Esophagus squamous epithelium (tissue), 5 donors: ENCODE measurements around the gene CSAD. TPM values are rescaled to one million over a fixed set of nuclear protein-coding genes. Genes with fewer than 3 reads are reported as not detected.

Source experiments
- DNase-seq: peaks from one replicate; lab custom pipeline; 2025; lab: John Stamatoyannopoulos, UW
- H3K27ac ChIP-seq, 4 donors: fragments of 200-600 bp; sonication (generic); one replicate each; pipeline ENCODE4 v1.5.1; 2016 to 2019; ENCODE audit warnings: mild to moderate bottlenecking in 1 of 4
- H3K27me3 ChIP-seq, 4 donors: fragments of 200-600 bp; sonication (generic); 1 replicate in 3 of 4; 2 replicates in 1 of 4; pipeline versions ENCODE4 v1.5.1 to v1.6.0; 2017 to 2021; ENCODE audit warnings: antibody characterized with exemption in 1 of 4
- H3K36me3 ChIP-seq, 3 donors: fragments of 200-600 bp; sonication (generic); one replicate each; pipeline ENCODE4 v1.5.1; 2016 to 2019
- H3K4me1 ChIP-seq, 3 donors: fragments of 200-600 bp; sonication (generic); one replicate each; pipeline ENCODE4 v1.5.1; 2017 to 2019
- H3K4me3 ChIP-seq, 4 donors: fragments of 200-600 bp; sonication (generic); 1 replicate in 3 of 4; 2 replicates in 1 of 4; pipeline ENCODE4 v1.5.1; 2016 to 2019; ENCODE audit warnings: mild to moderate bottlenecking in 2 of 4, moderate library complexity in 1 of 4
- H3K9me3 ChIP-seq, 3 donors: fragments of 200-600 bp; sonication (generic); one replicate each; pipeline ENCODE4 v1.5.1; 2016 to 2019
- CTCF ChIP-seq, 6 experiments: fragments of 450-650 bp in 4 of 6; fragments of 200-600 bp in 2 of 6; sonication (generic) in 2 of 6; IDR thresholded peaks; one replicate each; pipeline ENCODE4 v1.5.1; 2016 to 2019; ENCODE audit warnings: antibody characterized with exemption in 6 of 6, mild to moderate bottlenecking in 4 of 6, moderate library complexity in 4 of 6
- POLR2A ChIP-seq, 4 donors: fragments of 450-650 bp; IDR thresholded peaks; one replicate each; pipeline ENCODE4 v1.6.1; 2017; ENCODE audit warnings: antibody characterized with exemption in 4 of 4, mild to moderate bottlenecking in 4 of 4, moderate library complexity in 3 of 4
- WGBS, 2 donors: methylation state at CpG; one replicate each; pipeline ENCODE4 v1.1.5; 2018; 5-methylcytosine and 5-hydroxymethylcytosine counted together
- intact Hi-C: fragments of 100-400 bp; cut with DNase I; formaldehyde crosslinking; loops from one replicate; pipeline ENCODE4 v1.15.0; 2022
- total RNA-seq, 4 donors: library from RNA; depleted of rRNA; stranded (reverse); fragments of >200 nt; gene quantifications; one replicate each; pipeline ENCODE4 v1.1.0, GENCODE V29; 2016
- donor health status: DM: yes; HTN: yes; CAD: no.

CSAD gene
- total RNA-seq, 4 donors from 2014 or later = 11.4 to 30.5 (median 15.7) TPM

GRCh38 chr12:53173085-53173715, 7.5 kb downstream of the CSAD start:
- Histone ChIP-seq H3K36me3 (peaks cover 0 to 50% (median 8%) of the 10 kb centered on the region in 3 donors), H3K27ac (no peak overlapping the region), H3K4me3 (no peak overlapping the region), H3K27me3 (no peaks in the 10 kb centered on the region), H3K9me3 (no peaks in the 10 kb centered on the region), H3K4me1 (peaks cover 0 to 8% (median 0%) of the 10 kb centered on the region in 3 donors)
- WGBS, 2 donors = 86% methylated on average over 7 to 9 of the region's 10 CpGs
- intact Hi-C loops = no loop called here
- no peak for DNase-seq
- TF ChIP-seq CTCF (IDR thresholded peaks at IDR 0.05) = no peak
- no peak for TF ChIP-seq POLR2A (IDR thresholded peaks at IDR 0.05)

DNA sequence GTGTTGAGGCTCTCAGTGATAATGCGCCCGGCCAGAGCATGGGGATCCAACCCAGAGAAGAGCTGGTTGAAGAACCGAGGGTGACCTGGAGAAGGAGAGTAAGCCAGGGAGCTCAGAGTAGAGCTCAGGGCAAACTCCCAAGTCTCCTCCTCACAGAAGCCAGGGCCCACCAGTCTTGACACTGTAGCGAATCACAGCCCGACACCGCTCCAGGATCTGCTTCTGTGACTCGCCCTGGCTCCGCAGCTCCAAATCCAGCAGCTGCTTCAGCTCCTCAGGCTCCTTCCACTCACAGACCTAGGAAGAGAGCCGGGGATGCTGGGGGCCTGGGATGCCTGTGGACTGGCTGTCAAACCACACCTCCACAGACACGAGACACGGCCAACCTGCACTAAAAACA, 8.4 kb downstream of the CSAD start:
- H3K9me3 ChIP-seq = no peaks in the 10 kb centered on the region
- H3K4me1 ChIP-seq = peaks cover 0 to 8% (median 0%) of the 10 kb centered on the region in 3 donors
- peaks cover 0 to 57% (median 8%) of the 10 kb centered on the region in 3 donors for H3K36me3 ChIP-seq
- intact Hi-C loops = no loop called here
- no peak overlapping the region for H3K4me3 ChIP-seq
- no peak for TF ChIP-seq CTCF (IDR thresholded peaks at IDR 0.05)
- TF ChIP-seq POLR2A (IDR thresholded peaks at IDR 0.05) = no peak
- no peaks in the 10 kb centered on the region for H3K27me3 ChIP-seq
- DNase-seq = no peak
- no peak overlapping the region for H3K27ac ChIP-seq
- 78 to 90% methylated on average over 3 to 8 of the region's 11 CpGs for WGBS, 2 donors

DNA sequence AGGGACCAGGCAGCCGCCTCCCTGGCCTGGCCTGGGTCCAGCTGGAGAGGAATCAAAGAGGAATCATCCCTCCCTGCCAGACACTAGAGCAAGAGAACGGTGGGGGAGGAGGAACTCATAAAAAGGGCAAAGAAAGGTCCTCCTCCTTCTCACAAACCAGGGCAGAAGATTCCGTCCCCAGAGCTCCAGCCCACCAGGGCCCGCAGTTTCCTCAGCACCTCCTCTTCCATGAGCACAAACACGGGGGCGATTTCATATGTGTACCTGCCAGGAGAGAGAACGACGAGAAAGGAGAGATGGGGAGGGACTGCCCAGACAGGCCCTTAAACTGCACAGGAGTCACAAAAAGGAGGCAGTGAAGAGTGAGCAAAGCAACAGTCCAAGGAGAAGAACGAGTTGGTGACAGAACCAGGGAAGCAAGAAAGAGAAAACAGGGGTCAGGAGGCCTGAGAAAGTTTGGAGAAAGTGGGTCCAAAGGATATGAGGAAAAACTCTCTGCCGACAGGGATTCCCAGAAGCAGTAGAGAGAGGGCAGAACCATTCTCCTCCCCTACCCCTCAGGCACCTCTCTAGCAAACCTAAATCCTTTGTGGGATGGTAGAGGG, 8.9 kb downstream of the CSAD start:
- DNase-seq = no peak
- Histone ChIP-seq H3K36me3 (peaks cover 0 to 63% (median 8%) of the 10 kb centered on the region in 3 donors), H3K27me3 (no peaks in the 10 kb centered on the region), H3K4me1 (peaks cover 0 to 8% (median 0%) of the 10 kb centered on the region in 3 donors), H3K9me3 (no peaks in the 10 kb centered on the region), H3K4me3 (no peak overlapping the region), H3K27ac (no peak overlapping the region)
- 56 to 68% methylated on average over 8 to 10 of the region's 10 CpGs for WGBS, 2 donors
- TF ChIP-seq CTCF (IDR thresholded peaks at IDR 0.05) = no peak
- intact Hi-C loops = no loop called here

DNA sequence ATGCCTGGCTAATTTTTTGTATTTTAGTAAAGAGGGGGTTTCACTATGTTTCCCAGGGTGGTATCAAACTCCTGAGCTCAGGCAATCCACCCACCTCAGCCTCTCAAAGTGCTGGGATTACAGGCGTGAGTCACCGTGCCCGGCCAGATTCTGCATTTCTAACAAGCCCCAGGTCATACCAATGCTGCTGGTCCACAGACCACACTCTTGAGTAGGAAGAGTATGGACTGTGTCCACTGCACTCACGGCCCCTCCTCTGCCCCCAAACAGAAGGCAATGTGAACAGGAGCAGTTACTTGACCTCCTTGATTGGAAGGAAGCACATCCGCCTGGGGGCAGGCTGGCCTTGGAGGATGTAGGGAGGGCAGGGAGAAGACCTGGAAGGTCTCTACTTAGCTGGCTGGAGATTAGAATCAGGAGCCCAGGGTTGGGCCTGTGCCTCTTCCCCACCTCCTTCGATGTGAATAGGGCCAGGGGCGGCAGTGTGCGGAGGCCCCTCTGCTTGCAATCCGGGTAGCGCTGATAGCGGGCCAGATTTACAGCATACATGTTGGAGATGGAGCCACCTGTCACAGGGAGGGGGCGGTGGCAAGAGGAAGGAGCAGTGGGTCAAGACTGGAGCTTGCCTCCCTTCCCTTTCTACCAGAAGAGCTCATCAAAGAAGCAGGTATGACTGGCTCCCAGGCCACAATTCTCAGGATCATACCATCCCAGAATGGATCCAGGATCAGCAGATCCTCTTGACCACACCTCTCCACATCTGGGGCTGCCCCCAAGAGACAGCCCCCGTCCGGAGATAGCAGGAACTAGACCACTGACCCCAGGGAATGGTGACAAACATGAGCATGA, 9.6 kb downstream of the CSAD start:
- intact Hi-C loops = no loop called here
- Histone ChIP-seq H3K27me3 (no peaks in the 10 kb centered on the region), H3K36me3 (peaks cover 0 to 70% (median 8%) of the 10 kb centered on the region in 3 donors), H3K4me1 (peaks cover 0 to 8% (median 0%) of the 10 kb centered on the region in 3 donors), H3K27ac (no peak overlapping the region), H3K4me3 (no peak overlapping the region), H3K9me3 (no peaks in the 10 kb centered on the region)
- no peak for DNase-seq
- WGBS, 2 donors = 86 to 90% methylated on average over 4 of the region's 14 CpGs
- TF ChIP-seq CTCF (IDR thresholded peaks at IDR 0.05) (no peak), POLR2A (IDR thresholded peaks at IDR 0.05) (no peak)

DNA sequence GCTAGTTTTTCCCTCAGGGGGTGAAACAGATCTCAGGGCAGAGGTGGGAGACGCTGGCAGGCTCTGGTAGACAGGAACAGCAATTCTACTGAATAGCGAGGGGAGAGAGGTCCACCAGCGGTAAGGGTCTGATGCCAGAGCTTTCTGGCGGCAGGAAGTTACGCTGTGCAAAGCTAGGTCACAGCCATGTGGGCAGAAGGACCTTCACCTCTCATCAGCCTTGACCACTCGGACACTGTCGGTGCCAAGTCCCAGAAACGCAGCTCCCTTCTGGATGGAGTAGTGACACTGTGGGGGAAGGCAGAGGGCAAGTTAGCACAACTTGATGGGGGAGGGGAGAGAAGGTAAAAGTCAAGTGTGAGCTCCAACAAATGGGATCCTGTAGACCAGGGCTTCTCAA, 10.5 kb downstream of the CSAD start:
- H3K9me3 ChIP-seq = no peaks in the 10 kb centered on the region
- no peak for TF ChIP-seq CTCF (IDR thresholded peaks at IDR 0.05)
- no peak for TF ChIP-seq POLR2A (IDR thresholded peaks at IDR 0.05)
- no peak for DNase-seq
- H3K36me3 ChIP-seq = peaks cover 0 to 79% (median 8%) of the 10 kb centered on the region in 3 donors
- 84 to 94% methylated on average over 7 to 8 of the region's 8 CpGs for WGBS, 2 donors
- no peak overlapping the region for H3K27ac ChIP-seq
- H3K27me3 ChIP-seq = no peaks in the 10 kb centered on the region
- intact Hi-C loops = no loop called here
- H3K4me3 ChIP-seq = no peak overlapping the region
- H3K4me1 ChIP-seq = peaks cover 0 to 5% (median 0%) of the 10 kb centered on the region in 3 donors
